Measurements from ENCODE around the gene DUSP8.

GRCh38 chr11:1592628-1593027 is 20.6 kb upstream of the DUSP8 start:
- TF ChIP-seq CTCF (conservative IDR thresholded peaks at IDR 0.05) = no peak
- no peak for TF ChIP-seq ZFX (IDR thresholded peaks at IDR 0.05)

Measured in C4-2B (cell line).